Mesothelial cell of epicardium (in vitro differentiated cells): Measurements from ENCODE around the gene EFCAB5. TPM values are rescaled to one million over a fixed set of nuclear protein-coding genes. Genes with fewer than 3 reads are reported as not detected.

Source experiments
- DNase-seq, 2 experiments: peaks; one replicate each; pipeline ENCODE4 v3.0.0; 2021; ENCODE audit warnings: low spot score in 2 of 2; ENCODE audit not compliant: unreplicated experiment in 2 of 2
- H3K27ac Mint-ChIP-seq: 2 replicates; pipeline ENCODE4 v1.8.0; 2021; ENCODE audit warnings: mixed read lengths
- H3K27me3 Mint-ChIP-seq: 2 replicates; pipeline ENCODE4 v1.8.0; 2021; ENCODE audit warnings: low read depth, mixed read lengths
- H3K36me3 Mint-ChIP-seq: 2 replicates; pipeline ENCODE4 v1.8.0; 2021; ENCODE audit warnings: mixed read lengths
- H3K4me1 Mint-ChIP-seq: 2 replicates; pipeline ENCODE4 v1.8.0; 2021; ENCODE audit warnings: mixed read lengths
- H3K4me3 Mint-ChIP-seq: 2 replicates; pipeline ENCODE4 v1.8.0; 2021; ENCODE audit warnings: mild to moderate bottlenecking, moderate library complexity, mixed read lengths
- H3K9me3 Mint-ChIP-seq: 2 replicates; pipeline ENCODE4 v1.8.0; 2021; ENCODE audit warnings: mixed read lengths
- CTCF ChIP-seq: fragments of 200-600 bp; sonication (generic); IDR thresholded peaks from one replicate; pipeline ENCODE4 v1.5.0; 2021; ENCODE audit warnings: antibody characterized with exemption; ENCODE audit not compliant: unreplicated experiment
- total RNA-seq: library from RNA; stranded (reverse); gene quantifications from 3 replicates; pipeline ENCODE4 v1.2.1, GENCODE V29; 2021

EFCAB5 gene
- total RNA-seq, 1 donor from 2014 or later, result 0.58 TPM

GRCh38 chr17:29906969-29907368 lies 34.5 kb upstream of the EFCAB5 start:
- no peak for DNase-seq
- Mint-ChIP-seq H3K4me1 (no peaks in the 10 kb centered on the region), H3K9me3 (peaks cover 26% of the 10 kb centered on the region), H3K4me3 (no peak overlapping the region), H3K27ac (no peak overlapping the region), H3K36me3 (peaks cover 15% of the 10 kb centered on the region), H3K27me3 (no peaks in the 10 kb centered on the region)
- no peak for TF ChIP-seq CTCF

- peaks cover 24% of the 10 kb centered on the region for H3K9me3 Mint-ChIP-seq
- H3K27me3 Mint-ChIP-seq, result no peaks in the 10 kb centered on the region
- H3K27ac Mint-ChIP-seq, result no peak overlapping the region
- no peaks in the 10 kb centered on the region for H3K4me1 Mint-ChIP-seq
- no peak for DNase-seq
- peaks cover 15% of the 10 kb centered on the region for H3K36me3 Mint-ChIP-seq
- TF ChIP-seq CTCF, result no peak
- no peak overlapping the region for H3K4me3 Mint-ChIP-seq
Measured at GRCh38 chr17:29909236-29910003, 32.0 kb upstream of the EFCAB5 start.

- no peak overlapping the region for H3K4me3 Mint-ChIP-seq
Measured at GRCh38 chr17:29911641-29912177, 29.7 kb upstream of the EFCAB5 start.

GRCh38 chr17:29914819-29915537 lies 26.5 kb upstream of the EFCAB5 start:
- TF ChIP-seq CTCF, result no peak
- no peak for DNase-seq
- Mint-ChIP-seq H3K9me3 (no peaks in the 10 kb centered on the region), H3K4me1 (peaks cover 9% of the 10 kb centered on the region), H3K4me3 (no peak overlapping the region), H3K27ac (no peak overlapping the region), H3K27me3 (no peaks in the 10 kb centered on the region), H3K36me3 (no peaks in the 10 kb centered on the region)

More at GRCh38 chr17:29911641-29912177, 29.7 kb upstream of the EFCAB5 start:
- no peak for DNase-seq
- TF ChIP-seq CTCF, result no peak
- Mint-ChIP-seq H3K27me3 (no peaks in the 10 kb centered on the region), H3K27ac (no peak overlapping the region), H3K36me3 (peaks cover 5% of the 10 kb centered on the region), H3K9me3 (peaks cover 7% of the 10 kb centered on the region), H3K4me1 (no peaks in the 10 kb centered on the region)

GRCh38 chr17:29918016-29918415 lies 23.4 kb upstream of the EFCAB5 start:
- Mint-ChIP-seq H3K36me3 (no peaks in the 10 kb centered on the region), H3K27ac (no peak overlapping the region), H3K4me3 (no peak overlapping the region), H3K4me1 (peaks cover 9% of the 10 kb centered on the region), H3K9me3 (no peaks in the 10 kb centered on the region), H3K27me3 (no peaks in the 10 kb centered on the region)
- no peak for TF ChIP-seq CTCF
- no peak for DNase-seq
